A549 treated with Mapracorat at 1 μM for 4 hours (cell line): ENCODE results near the gene PDIA4. TPM values are rescaled to one million over a fixed set of nuclear protein-coding genes. Genes with fewer than 3 reads are reported as not detected.

Experiments
- total RNA-seq: library from RNA; stranded (reverse); fragments of 200-300 nt; extraction: Qiagen RNA extraction; gene quantifications from 5 replicates; pipeline ENCODE4 v1.2.3, GENCODE V29; 2022

Gene PDIA4, protein sequence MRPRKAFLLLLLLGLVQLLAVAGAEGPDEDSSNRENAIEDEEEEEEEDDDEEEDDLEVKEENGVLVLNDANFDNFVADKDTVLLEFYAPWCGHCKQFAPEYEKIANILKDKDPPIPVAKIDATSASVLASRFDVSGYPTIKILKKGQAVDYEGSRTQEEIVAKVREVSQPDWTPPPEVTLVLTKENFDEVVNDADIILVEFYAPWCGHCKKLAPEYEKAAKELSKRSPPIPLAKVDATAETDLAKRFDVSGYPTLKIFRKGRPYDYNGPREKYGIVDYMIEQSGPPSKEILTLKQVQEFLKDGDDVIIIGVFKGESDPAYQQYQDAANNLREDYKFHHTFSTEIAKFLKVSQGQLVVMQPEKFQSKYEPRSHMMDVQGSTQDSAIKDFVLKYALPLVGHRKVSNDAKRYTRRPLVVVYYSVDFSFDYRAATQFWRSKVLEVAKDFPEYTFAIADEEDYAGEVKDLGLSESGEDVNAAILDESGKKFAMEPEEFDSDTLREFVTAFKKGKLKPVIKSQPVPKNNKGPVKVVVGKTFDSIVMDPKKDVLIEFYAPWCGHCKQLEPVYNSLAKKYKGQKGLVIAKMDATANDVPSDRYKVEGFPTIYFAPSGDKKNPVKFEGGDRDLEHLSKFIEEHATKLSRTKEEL
- total RNA-seq: 163 to 183 TPM (median 176 TPM) in 5 replicates

DNA sequence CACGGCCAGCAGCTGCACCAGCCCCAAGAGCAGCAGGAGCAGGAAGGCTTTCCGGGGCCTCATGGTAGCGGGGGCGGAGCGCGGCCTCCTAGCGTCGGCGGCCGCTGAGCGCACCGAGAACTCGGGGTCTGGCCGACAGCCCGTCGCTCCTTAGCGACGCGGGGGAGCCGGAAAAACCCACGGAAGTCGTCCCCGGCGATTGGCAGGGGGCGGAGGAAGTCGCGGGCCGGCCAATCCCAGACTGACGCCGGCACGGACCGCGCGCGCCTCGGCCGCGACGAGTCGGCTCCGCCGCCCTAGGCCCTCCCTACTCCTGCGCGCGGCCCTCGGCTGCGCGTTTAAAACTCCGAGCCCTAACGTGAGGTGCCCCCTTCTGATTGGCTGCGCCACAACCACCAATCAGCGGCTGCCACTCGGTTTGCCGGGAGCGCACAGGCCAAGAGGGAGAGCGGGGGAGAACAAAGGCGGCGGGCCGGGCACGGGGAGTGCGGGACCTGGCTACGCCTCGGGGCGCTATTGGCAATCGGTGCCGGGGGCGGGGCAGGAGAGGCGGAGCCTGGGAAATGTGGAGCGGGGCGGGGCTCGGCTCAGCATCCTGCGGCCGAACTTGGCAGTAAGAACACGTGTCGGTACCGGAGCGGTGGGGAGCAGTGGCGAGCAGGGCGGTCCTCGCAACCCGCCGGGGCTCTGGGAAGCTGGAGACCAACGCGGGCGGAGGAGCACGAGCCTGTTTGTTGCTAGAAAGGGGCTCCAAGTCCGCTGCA is at the start of gene PDIA4:
PDIA4 (minus strand) TSS at position 160 of the 764 bp plus-strand sequence; CDS start at position 63, 97 bp downstream.

Other genes with a start within 250 kb of the PDIA4 start
- 20.3 to 24.1 TPM (median 21.8 TPM) in 5 replicates for gene EZH2, start 144.2 kb downstream of the PDIA4 start, total RNA-seq
- 5.7 to 6.9 TPM (median 6.6 TPM) in 5 replicates for gene ZNF786, start 62.2 kb upstream of the PDIA4 start, total RNA-seq
- gene ZNF425, start 97.8 kb upstream of the PDIA4 start, total RNA-seq: 0.94 to 1.6 TPM (median 1.3 TPM) in 5 replicates
- 7.9 to 11.2 TPM (median 9.3 TPM) in 5 replicates for gene ZNF398, start 118.9 kb upstream of the PDIA4 start, total RNA-seq
- 19.0 to 27.2 TPM (median 24.8 TPM) in 5 replicates for gene ZNF282, start 167.0 kb upstream of the PDIA4 start, total RNA-seq
- 10.5 to 11.3 TPM (median 10.7 TPM) in 5 replicates for gene ZNF212, start 211.1 kb upstream of the PDIA4 start, total RNA-seq
- gene ZNF783, start 233.7 kb upstream of the PDIA4 start, total RNA-seq: 4.9 to 6.7 TPM (median 6.3 TPM) in 5 replicates